Measurements from ENCODE around the gene AK4. TPM values are rescaled to one million over a fixed set of nuclear protein-coding genes. Genes with fewer than 3 reads are reported as not detected.

AK4 gene
- total RNA-seq, 4 donors from 2014 or later = 7.8 to 13.9 (median 9.8) TPM

DNA sequence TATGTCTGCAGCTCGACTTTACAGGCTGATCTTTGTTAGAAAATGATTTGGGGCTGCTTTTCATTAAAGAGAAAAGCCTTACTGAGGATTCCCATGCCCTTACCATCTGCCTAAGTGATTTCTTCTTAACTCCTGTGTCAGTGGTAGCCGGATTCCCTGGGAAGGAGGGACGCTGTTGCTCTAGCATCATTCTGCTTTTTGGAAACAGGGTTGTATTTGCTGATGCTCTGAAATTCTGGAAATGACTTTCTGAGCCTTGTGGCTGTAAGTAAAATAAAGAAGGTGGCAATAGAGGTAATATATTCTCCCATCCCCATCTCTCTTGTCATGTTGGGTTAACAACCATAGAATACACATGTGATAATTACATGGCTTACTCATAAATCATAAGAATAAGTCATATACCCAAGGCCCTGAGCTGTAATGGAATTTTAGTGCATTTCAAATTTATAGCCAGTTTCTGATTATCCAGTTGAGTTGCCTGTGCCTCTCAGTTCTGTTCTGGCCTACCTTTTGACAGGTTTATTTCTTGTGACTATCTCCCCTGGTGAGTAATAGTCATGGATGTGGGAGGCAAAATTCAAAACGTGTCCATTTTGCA lies 74.4 kb downstream of the AK4 start:
- H3K9me3 ChIP-seq = no peaks in the 10 kb centered on the region
- H3K27me3 ChIP-seq = no peaks in the 10 kb centered on the region
- H3K4me3 ChIP-seq (replicated peaks in 1 of 3) = no peak overlapping the region
- 84 to 89% methylated on average over 4 of the region's 4 CpGs for WGBS, 2 donors
- no peaks in the 10 kb centered on the region for H3K36me3 ChIP-seq
- intact Hi-C loops (cut with DNase I) = no loop called here
- no peak for TF ChIP-seq POLR2A (IDR thresholded peaks at IDR 0.05)
- TF ChIP-seq, protein P1, sequence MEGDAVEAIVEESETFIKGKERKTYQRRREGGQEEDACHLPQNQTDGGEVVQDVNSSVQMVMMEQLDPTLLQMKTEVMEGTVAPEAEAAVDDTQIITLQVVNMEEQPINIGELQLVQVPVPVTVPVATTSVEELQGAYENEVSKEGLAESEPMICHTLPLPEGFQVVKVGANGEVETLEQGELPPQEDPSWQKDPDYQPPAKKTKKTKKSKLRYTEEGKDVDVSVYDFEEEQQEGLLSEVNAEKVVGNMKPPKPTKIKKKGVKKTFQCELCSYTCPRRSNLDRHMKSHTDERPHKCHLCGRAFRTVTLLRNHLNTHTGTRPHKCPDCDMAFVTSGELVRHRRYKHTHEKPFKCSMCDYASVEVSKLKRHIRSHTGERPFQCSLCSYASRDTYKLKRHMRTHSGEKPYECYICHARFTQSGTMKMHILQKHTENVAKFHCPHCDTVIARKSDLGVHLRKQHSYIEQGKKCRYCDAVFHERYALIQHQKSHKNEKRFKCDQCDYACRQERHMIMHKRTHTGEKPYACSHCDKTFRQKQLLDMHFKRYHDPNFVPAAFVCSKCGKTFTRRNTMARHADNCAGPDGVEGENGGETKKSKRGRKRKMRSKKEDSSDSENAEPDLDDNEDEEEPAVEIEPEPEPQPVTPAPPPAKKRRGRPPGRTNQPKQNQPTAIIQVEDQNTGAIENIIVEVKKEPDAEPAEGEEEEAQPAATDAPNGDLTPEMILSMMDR (IDR thresholded peaks at IDR 0.05) = no peak
- no peak for DNase-seq
- H3K27ac ChIP-seq = no peak overlapping the region
- no peaks in the 10 kb centered on the region for H3K4me1 ChIP-seq

DNA sequence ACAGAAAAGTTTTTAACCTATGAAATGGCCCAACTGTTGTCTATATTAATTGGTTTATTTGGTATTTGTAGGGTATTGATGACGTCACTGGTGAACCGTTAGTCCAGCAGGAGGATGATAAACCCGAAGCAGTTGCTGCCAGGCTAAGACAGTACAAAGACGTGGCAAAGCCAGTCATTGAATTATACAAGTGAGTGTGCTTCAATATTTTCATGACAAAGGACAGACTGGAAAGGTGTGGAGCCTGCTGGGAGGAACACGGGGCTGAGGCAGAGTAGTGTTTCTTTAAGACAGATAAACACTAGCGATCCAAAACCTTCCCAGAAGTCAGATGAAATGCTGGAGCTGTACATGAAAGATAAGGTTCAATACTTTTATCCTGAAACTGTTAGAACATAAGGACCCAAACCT lies 76.7 kb downstream of the AK4 start:
- DNase-seq = no peak
- Histone ChIP-seq H3K27me3 (no peaks in the 10 kb centered on the region), H3K27ac (no peak overlapping the region), H3K4me1 (no peaks in the 10 kb centered on the region), H3K36me3 (no peaks in the 10 kb centered on the region), H3K9me3 (no peaks in the 10 kb centered on the region), H3K4me3 (replicated peaks in 1 of 3) (no peak overlapping the region)
- TF ChIP-seq, protein P1 (IDR thresholded peaks at IDR 0.05) = no peak
- TF ChIP-seq POLR2A (IDR thresholded peaks at IDR 0.05) = no peak
- 79 to 83% methylated on average over 6 of the region's 6 CpGs for WGBS, 2 donors
- intact Hi-C loops (cut with DNase I) = no loop called here

DNA sequence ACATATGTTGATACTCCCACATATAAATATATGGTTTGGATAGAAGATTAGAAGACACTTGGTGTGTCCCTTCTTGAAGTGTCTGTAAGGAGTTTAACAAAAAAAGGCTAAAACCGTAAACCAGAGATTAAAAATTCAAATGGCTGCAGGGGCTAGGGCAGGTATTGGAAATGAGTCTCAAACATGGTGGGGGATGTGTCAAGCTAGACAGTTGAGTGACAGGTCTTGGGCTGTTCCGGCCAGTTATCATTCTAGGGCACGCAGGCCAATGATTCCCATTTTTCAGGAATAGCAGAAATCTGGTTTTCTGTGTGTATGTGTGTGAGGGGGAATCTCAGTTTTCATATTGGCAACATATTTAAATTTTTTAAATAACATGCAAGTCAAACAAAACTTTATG lies 77.2 kb downstream of the AK4 start:
- no peak for DNase-seq
- Histone ChIP-seq H3K4me3 (replicated peaks in 1 of 3) (no peak overlapping the region), H3K27ac (no peak overlapping the region), H3K4me1 (no peaks in the 10 kb centered on the region), H3K36me3 (no peaks in the 10 kb centered on the region), H3K9me3 (no peaks in the 10 kb centered on the region), H3K27me3 (no peaks in the 10 kb centered on the region)
- 92 to 97% methylated on average over 3 of the region's 3 CpGs for WGBS, 2 donors
- no peak for TF ChIP-seq POLR2A (IDR thresholded peaks at IDR 0.05)
- TF ChIP-seq, protein P1 (IDR thresholded peaks at IDR 0.05) = no peak
- intact Hi-C loops (cut with DNase I) = no loop called here

DNA sequence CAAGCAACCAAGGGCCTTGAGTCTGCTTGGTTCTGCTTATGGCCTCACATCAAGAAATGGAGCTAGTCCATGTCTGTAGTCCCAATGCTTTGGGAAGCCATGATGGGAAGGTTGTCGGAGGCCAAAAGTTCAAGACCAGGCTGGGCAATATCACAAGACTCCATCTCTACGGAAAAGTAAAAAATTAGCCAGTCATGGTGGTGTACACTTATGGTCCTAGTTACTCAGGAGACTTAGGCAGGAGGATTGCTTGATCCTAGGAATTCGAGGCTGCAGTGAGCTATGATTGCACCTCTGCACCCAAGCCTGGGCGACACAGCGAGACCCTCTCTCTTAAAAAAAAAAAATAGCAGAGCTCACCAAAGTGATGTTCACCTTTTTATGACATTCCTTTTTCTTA lies 81.2 kb downstream of the AK4 start:
- Histone ChIP-seq H3K36me3 (no peaks in the 10 kb centered on the region), H3K27me3 (no peaks in the 10 kb centered on the region), H3K4me3 (replicated peaks in 1 of 3) (no peak overlapping the region), H3K4me1 (no peaks in the 10 kb centered on the region), H3K9me3 (no peaks in the 10 kb centered on the region), H3K27ac (no peak overlapping the region)
- TF ChIP-seq, protein P1 (IDR thresholded peaks at IDR 0.05) = no peak
- TF ChIP-seq POLR2A (IDR thresholded peaks at IDR 0.05) = no peak
- DNase-seq = no peak
- intact Hi-C loops (cut with DNase I) = no loop called here
- 96% methylated on average over 5 of the region's 5 CpGs for WGBS, 2 donors

DNA sequence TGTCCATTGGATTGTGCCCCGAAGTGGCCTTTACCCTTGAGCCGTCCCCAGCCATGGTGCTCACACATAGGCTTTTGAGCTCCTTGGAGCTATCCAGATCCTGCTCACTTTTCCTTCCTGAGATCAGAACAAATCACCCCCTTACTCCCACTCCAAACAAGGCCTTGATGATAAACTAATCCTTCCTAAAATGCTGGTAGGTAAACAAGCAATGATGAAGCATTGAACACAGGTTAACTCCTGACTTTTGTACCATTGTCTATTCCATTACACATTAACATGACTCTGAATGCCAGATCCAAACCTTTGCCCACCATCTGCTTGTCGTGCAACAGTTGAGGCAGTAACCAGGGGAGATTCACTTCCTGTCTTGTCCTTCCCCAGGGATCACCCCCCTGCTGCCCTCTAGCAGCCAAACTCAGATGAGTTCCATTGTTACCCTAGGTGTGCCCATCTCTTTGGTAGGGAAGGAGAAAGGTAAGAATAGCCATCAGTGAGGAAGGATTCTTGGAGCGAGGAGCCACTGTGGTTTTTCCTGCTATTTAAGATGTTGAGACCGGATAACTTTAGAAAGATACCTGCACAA lies 81.8 kb downstream of the AK4 start:
- intact Hi-C loops (cut with DNase I) = no loop called here
- no peak overlapping the region for H3K27ac ChIP-seq
- DNase-seq = no peak
- TF ChIP-seq, protein P1 (IDR thresholded peaks at IDR 0.05) = no peak
- TF ChIP-seq POLR2A (IDR thresholded peaks at IDR 0.05) = no peak
- no peaks in the 10 kb centered on the region for H3K9me3 ChIP-seq
- no peak overlapping the region for H3K4me3 ChIP-seq (replicated peaks in 1 of 3)
- H3K36me3 ChIP-seq = no peaks in the 10 kb centered on the region
- H3K4me1 ChIP-seq = no peaks in the 10 kb centered on the region
- WGBS, 2 donors = 92 to 94% methylated on average over 5 of the region's 5 CpGs
- H3K27me3 ChIP-seq = no peaks in the 10 kb centered on the region
